NB4 (cell line): ENCODE measurements around the gene ASGR2.

ENCODE experiments used
- CTCF ChIP-seq: IDR thresholded peaks from one replicate; pipeline ENCODE4 v1.5.1; 2012; ENCODE audit warnings: low read depth, low read length
- MYC ChIP-seq: IDR thresholded peaks from 2 replicates; pipeline ENCODE4 v1.6.1; 2011; ENCODE audit warnings: low read depth, low read length

- TF ChIP-seq MYC (no peak), CTCF (no peak)
Measured at GRCh38 chr17:7094652-7095019, 20.0 kb downstream of the ASGR2 start.
